ENCODE measurements around the gene SLC7A9. TPM values are rescaled to one million over a fixed set of nuclear protein-coding genes. Genes with fewer than 3 reads are reported as not detected.

Gene SLC7A9
- total and polyA plus RNA-seq, 2 experiments from 2014 or later: 0.19 TPM; not detected in 1

DNA sequence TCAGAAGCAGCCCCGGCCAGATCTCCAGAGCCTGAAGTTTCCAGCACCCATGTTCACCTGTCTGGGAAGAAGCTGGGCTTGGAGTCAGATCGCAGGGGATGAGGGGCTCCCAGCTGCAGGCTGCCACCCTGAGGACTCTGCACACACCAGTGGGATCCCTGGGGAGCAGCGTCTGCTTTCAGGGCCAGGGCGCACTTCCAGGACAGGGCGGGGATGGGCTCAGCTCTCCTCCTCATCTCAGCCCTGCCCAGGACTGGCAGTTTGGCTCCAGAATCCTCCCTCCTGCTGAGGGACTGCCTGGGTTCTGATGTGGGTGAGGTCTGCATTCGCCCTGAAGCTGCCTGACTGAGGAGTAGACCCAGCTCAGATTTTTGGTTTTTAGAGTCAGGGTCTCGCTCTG, 3.5 kb downstream of the SLC7A9 start:
- H3K9me3 Mint-ChIP-seq: no peaks in the 10 kb centered on the region
- H3K4me1 Mint-ChIP-seq: no peaks in the 10 kb centered on the region
- H3K36me3 ChIP-seq (ENCODE audit: insufficient read depth): no peaks in the 10 kb centered on the region
- TF ChIP-seq REST (IDR thresholded peaks at IDR 0.05; ENCODE audit: unreplicated experiment) (no peak), JUNB (IDR thresholded peaks at IDR 0.05; ENCODE audit: unreplicated experiment) (no peak), ZNF114 (CRISPR knock-in tag; IDR thresholded peaks at IDR 0.05) (no peak), NANOG (IDR thresholded peaks at IDR 0.05; ENCODE audit: borderline replicate concordance) (no peak), POLR2AphosphoS5 (IDR thresholded peaks at IDR 0.05; ENCODE audit: low read depth) (no peak), EZH2phosphoT487 (IDR thresholded peaks at IDR 0.05; ENCODE audit: unreplicated experiment) (no peak), STAT1 (IDR thresholded peaks at IDR 0.05; ENCODE audit: unreplicated experiment) (no peak), CREB1 (CRISPR knock-in tag; IDR thresholded peaks at IDR 0.05; ENCODE audit: low read depth) (no peak)
- TF ChIP-seq, protein P1, sequence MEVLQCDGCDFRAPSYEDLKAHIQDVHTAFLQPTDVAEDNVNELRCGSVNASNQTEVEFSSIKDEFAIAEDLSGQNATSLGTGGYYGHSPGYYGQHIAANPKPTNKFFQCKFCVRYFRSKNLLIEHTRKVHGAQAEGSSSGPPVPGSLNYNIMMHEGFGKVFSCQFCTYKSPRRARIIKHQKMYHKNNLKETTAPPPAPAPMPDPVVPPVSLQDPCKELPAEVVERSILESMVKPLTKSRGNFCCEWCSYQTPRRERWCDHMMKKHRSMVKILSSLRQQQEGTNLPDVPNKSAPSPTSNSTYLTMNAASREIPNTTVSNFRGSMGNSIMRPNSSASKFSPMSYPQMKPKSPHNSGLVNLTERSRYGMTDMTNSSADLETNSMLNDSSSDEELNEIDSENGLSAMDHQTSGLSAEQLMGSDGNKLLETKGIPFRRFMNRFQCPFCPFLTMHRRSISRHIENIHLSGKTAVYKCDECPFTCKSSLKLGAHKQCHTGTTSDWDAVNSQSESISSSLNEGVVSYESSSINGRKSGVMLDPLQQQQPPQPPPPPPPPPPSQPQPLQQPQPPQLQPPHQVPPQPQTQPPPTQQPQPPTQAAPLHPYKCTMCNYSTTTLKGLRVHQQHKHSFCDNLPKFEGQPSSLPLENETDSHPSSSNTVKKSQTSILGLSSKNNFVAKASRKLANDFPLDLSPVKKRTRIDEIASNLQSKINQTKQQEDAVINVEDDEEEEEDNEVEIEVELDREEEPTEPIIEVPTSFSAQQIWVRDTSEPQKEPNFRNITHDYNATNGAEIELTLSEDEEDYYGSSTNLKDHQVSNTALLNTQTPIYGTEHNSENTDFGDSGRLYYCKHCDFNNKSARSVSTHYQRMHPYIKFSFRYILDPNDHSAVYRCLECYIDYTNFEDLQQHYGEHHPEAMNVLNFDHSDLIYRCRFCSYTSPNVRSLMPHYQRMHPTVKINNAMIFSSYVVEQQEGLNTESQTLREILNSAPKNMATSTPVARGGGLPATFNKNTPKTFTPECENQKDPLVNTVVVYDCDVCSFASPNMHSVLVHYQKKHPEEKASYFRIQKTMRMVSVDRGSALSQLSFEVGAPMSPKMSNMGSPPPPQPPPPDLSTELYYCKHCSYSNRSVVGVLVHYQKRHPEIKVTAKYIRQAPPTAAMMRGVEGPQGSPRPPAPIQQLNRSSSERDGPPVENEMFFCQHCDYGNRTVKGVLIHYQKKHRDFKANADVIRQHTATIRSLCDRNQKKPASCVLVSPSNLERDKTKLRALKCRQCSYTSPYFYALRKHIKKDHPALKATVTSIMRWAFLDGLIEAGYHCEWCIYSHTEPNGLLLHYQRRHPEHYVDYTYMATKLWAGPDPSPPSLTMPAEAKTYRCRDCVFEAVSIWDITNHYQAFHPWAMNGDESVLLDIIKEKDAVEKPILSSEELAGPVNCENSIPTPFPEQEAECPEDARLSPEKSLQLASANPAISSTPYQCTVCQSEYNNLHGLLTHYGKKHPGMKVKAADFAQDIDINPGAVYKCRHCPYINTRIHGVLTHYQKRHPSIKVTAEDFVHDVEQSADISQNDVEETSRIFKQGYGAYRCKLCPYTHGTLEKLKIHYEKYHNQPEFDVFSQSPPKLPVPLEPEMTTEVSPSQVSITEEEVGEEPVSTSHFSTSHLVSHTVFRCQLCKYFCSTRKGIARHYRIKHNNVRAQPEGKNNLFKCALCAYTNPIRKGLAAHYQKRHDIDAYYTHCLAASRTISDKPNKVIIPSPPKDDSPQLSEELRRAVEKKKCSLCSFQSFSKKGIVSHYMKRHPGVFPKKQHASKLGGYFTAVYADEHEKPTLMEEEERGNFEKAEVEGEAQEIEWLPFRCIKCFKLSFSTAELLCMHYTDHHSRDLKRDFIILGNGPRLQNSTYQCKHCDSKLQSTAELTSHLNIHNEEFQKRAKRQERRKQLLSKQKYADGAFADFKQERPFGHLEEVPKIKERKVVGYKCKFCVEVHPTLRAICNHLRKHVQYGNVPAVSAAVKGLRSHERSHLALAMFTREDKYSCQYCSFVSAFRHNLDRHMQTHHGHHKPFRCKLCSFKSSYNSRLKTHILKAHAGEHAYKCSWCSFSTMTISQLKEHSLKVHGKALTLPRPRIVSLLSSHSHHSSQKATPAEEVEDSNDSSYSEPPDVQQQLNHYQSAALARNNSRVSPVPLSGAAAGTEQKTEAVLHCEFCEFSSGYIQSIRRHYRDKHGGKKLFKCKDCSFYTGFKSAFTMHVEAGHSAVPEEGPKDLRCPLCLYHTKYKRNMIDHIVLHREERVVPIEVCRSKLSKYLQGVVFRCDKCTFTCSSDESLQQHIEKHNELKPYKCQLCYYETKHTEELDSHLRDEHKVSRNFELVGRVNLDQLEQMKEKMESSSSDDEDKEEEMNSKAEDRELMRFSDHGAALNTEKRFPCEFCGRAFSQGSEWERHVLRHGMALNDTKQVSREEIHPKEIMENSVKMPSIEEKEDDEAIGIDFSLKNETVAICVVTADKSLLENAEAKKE (CRISPR knock-in tag; IDR thresholded peaks at IDR 0.05): no peak
- H3K36me3 Mint-ChIP-seq (ENCODE audit: low read depth): no peaks in the 10 kb centered on the region
- H3K4me2 ChIP-seq: no peak overlapping the region
- no peak for ATAC-seq
- no peak for DNase-seq (ENCODE audit: low spot score)
- no peak overlapping the region for H3K4me3 ChIP-seq
- no peaks in the 10 kb centered on the region for H3F3A ChIP-seq (replicated peaks; ENCODE audit: low read depth)
- H3K27ac Mint-ChIP-seq: no peak overlapping the region
- no peaks in the 10 kb centered on the region for H3K79me2 ChIP-seq (replicated peaks; ENCODE audit: insufficient read depth)
- H3K27ac ChIP-seq (ENCODE audit: low read depth): no peak overlapping the region
- peaks cover 1% of the 10 kb centered on the region for H3K27me3 Mint-ChIP-seq (ENCODE audit: insufficient read depth, low read depth, poor library complexity)
- no peak overlapping the region for H3K4me3 Mint-ChIP-seq
- H4K20me1 ChIP-seq (replicated peaks; ENCODE audit: insufficient read depth): no peaks in the 10 kb centered on the region
- no peak overlapping the region for H2AFZ ChIP-seq
- no peaks in the 10 kb centered on the region for H3K9me2 ChIP-seq (ENCODE audit: insufficient read depth)
- H3K27me3 ChIP-seq (ENCODE audit: insufficient read depth): no peaks in the 10 kb centered on the region
- no peaks in the 10 kb centered on the region for H3K4me1 ChIP-seq (ENCODE audit: insufficient read depth)

All from GM23338 (cell line).